Adrenal gland (tissue), 12 donors: ENCODE data around the gene MPPED1. TPM values are rescaled to one million over a fixed set of nuclear protein-coding genes. Genes with fewer than 3 reads are reported as not detected.

Experiments used
- DNase-seq, 7 donors: peaks; one replicate each; pipeline ENCODE4 v3.0.0-alpha.2; 2019 to 2020
- H3K27ac ChIP-seq, 5 donors: fragments of 200-600 bp; sonication (generic) in 4 of 5; 1 replicate in 3 of 5; 2 replicates in 2 of 5; pipeline versions ENCODE4 v1.5.1 to v1.8.0; 2016 to 2020; ENCODE audit warnings: mild to moderate bottlenecking in 1 of 5
- H3K27me3 ChIP-seq: fragments of 200-600 bp; 2 replicates; pipeline ENCODE4 v1.8.0; 2021
- H3K36me3 ChIP-seq, 2 donors: fragments of 200-600 bp; replicated peaks in 1 of 2; 1 replicate in 1 of 2; 2 replicates in 1 of 2; pipeline versions ENCODE4 v1.5.1 to v1.8.0; 2018 to 2022
- H3K4me1 ChIP-seq, 2 donors: fragments of 200-600 bp; replicated peaks in 1 of 2; 1 replicate in 1 of 2; 2 replicates in 1 of 2; pipeline versions ENCODE4 v1.5.1 to v1.8.0; 2018 to 2021
- H3K4me3 ChIP-seq, 4 donors: fragments of 200-600 bp; sonication (generic) in 3 of 4; one replicate each; pipeline ENCODE4 v1.5.1; 2016 to 2018
- H3K9me3 ChIP-seq, 3 donors: fragments of 200-600 bp; sonication (generic) in 1 of 3; replicated peaks in 1 of 3; 1 replicate in 2 of 3; 2 replicates in 1 of 3; pipeline versions ENCODE4 v1.5.1 to v1.8.0; 2016 to 2021
- CTCF ChIP-seq, 6 experiments: fragments of 450-650 bp in 4 of 6; fragments of 200-600 bp in 2 of 6; sonication (generic) in 1 of 6; IDR thresholded peaks; 1 replicate in 5 of 6; 2 replicates in 1 of 6; pipeline versions ENCODE4 v1.5.1 to v1.8.0; 2016 to 2021; ENCODE audit warnings: antibody characterized with exemption in 6 of 6, mild to moderate bottlenecking in 2 of 6, moderate library complexity in 1 of 6
- POLR2A ChIP-seq, 2 donors: fragments of 450-650 bp; IDR thresholded peaks; one replicate each; pipeline ENCODE4 v1.6.1; 2017; ENCODE audit warnings: antibody characterized with exemption in 2 of 2, mild to moderate bottlenecking in 2 of 2, moderate library complexity in 1 of 2
- WGBS, 4 donors: extraction: QIAGEN DNeasy Blood & Tissue Kit in 2 of 4; methylation state at CpG; one replicate each; pipeline versions ENCODE4 v1.1.5 to v1.1.7; 2013 to 2017; 5-methylcytosine and 5-hydroxymethylcytosine counted together
- intact Hi-C, 2 donors: fragments of 100-400 bp; cut with DNase I; formaldehyde crosslinking; loops; one replicate each; pipeline versions ENCODE4 v1.14.1 to v1.15.0; 2022 to 2023
- polyA plus RNA-seq, 3 donors: library from polyadenylated mRNA; stranded (reverse); fragments of 200-250 nt in 2 of 3; fragments of 350-450 nt in 1 of 3; fragmentation: Illumina TruSeq in 1 of 3; extraction: RNeasy Lipid Tissue Mini Kit (QIAGEN cat#74804) in 1 of 3; gene quantifications; one replicate each; pipeline ENCODE4 v1.2.3, GENCODE V29; 2013 to 2014
- total RNA-seq, 9 donors: library from RNA; depleted of rRNA in 4 of 9; stranded (reverse); fragments of >200 nt in 4 of 9; fragments of 120-200 nt in 1 of 9; fragmentation: NEBNext Ultra II Directional in 1 of 9; extraction: Animal tissue kit (Norgen Biotek cat#: 25700) in 1 of 9; gene quantifications; one replicate each; pipeline versions ENCODE4 v1.1.0 to v1.2.4, GENCODE V29; 2013 to 2023
- donor health status: healthy with polysubstance abuse.
- donor health status: Bipolar disorder and iron deficiency.
- donor health status: DM: yes; HTN: yes; CAD: no.
- donor health status: DM: no; HTN: no; CAD: no.
- donor health status: DM: no; HTN: no; CAD: no.
- donor health status: DM: yes; HTN: yes; CAD: no.

The MPPED1 gene
- total and polyA plus RNA-seq, 12 donors: 0.07 to 0.44 (median 0.11) TPM; not detected in 8

GRCh38 chr22:43387815-43388214 is 24.0 kb upstream of the MPPED1 start:
- no peak for TF ChIP-seq CTCF (IDR thresholded peaks at IDR 0.05)
- no peak for TF ChIP-seq POLR2A (IDR thresholded peaks at IDR 0.05)
- Histone ChIP-seq H3K9me3 (no peaks in the 10 kb centered on the region), H3K27ac (no peak overlapping the region), H3K4me1 (no peaks in the 10 kb centered on the region), H3K27me3 (no peaks in the 10 kb centered on the region), H3K4me3 (no peak overlapping the region), H3K36me3 (no peaks in the 10 kb centered on the region)
- intact Hi-C loops: loop anchor here (2.0 to 10.0 kb wide), 5 partner anchors 113 to 499 kb away; no protein-coding TSS in a partner anchor
- WGBS, 4 donors: 46 to 57% (median 51%) methylated on average over 6 to 7 of the region's 7 CpGs
- DNase-seq: no peak

GRCh38 chr22:43388420-43388851 is 23.4 kb upstream of the MPPED1 start:
- no peak for TF ChIP-seq POLR2A (IDR thresholded peaks at IDR 0.05)
- TF ChIP-seq CTCF (IDR thresholded peaks at IDR 0.05): peak; percentile 82 to 99 (median 90)
- peak; percentile 72 to 87 (median 79) for DNase-seq
- Histone ChIP-seq H3K27ac (no peak overlapping the region), H3K4me3 (no peak overlapping the region), H3K4me1 (no peaks in the 10 kb centered on the region), H3K36me3 (no peaks in the 10 kb centered on the region), H3K9me3 (no peaks in the 10 kb centered on the region), H3K27me3 (no peaks in the 10 kb centered on the region)
- WGBS, 4 donors: 6 to 8% (median 6%) methylated on average over 4 to 17 of the region's 17 CpGs
- intact Hi-C loops: loop anchor here (5.0 to 10.0 kb wide), 3 partner anchors 114 to 499 kb away; no protein-coding TSS in a partner anchor

- DNase-seq: no peak
- WGBS, 4 donors: 80 to 96% (median 84%) methylated on average over 7 to 8 of the region's 8 CpGs
- H3K4me3 ChIP-seq: no peak overlapping the region
- H3K27me3 ChIP-seq: no peaks in the 10 kb centered on the region
- no peaks in the 10 kb centered on the region for H3K4me1 ChIP-seq
- no peak for TF ChIP-seq POLR2A (IDR thresholded peaks at IDR 0.05)
- no peak for TF ChIP-seq CTCF (IDR thresholded peaks at IDR 0.05)
- intact Hi-C loops: loop anchor here (5.0 to 10.0 kb wide), 3 partner anchors 115 to 498 kb away; no protein-coding TSS in a partner anchor
- no peaks in the 10 kb centered on the region for H3K9me3 ChIP-seq
- no peaks in the 10 kb centered on the region for H3K36me3 ChIP-seq
- no peak overlapping the region for H3K27ac ChIP-seq
These were observed 22.5 kb upstream of the MPPED1 start for GRCh38 chr22:43389227-43389836.

GRCh38 chr22:43390166-43390565 is 21.6 kb upstream of the MPPED1 start:
- Histone ChIP-seq H3K27me3 (no peaks in the 10 kb centered on the region), H3K9me3 (no peaks in the 10 kb centered on the region), H3K36me3 (no peaks in the 10 kb centered on the region), H3K27ac (no peak overlapping the region), H3K4me3 (no peak overlapping the region), H3K4me1 (no peaks in the 10 kb centered on the region)
- no peak for TF ChIP-seq POLR2A (IDR thresholded peaks at IDR 0.05)
- no peak for TF ChIP-seq CTCF (IDR thresholded peaks at IDR 0.05)
- intact Hi-C loops: loop anchor here in 1 of 2 donors (10.0 kb wide), 2 partner anchors 435 to 1235 kb away; no protein-coding TSS in a partner anchor
- 93 to 96% (median 95%) methylated on average over 3 of the region's 3 CpGs for WGBS, 4 donors
- no peak for DNase-seq
